Hepatocyte (in vitro differentiated cells): Measurements from ENCODE around the gene EIF3A.

Source experiments
- EZH2 ChIP-seq: fragments of 200-600 bp; sonication (generic); IDR thresholded peaks from 2 replicates; pipeline ENCODE4 v1.6.1; 2016; ENCODE audit warnings: antibody characterized with exemption, mild to moderate bottlenecking, borderline replicate concordance
- EZH2phosphoT487 ChIP-seq: fragments of 200-600 bp; sonication (generic); IDR thresholded peaks from one replicate; pipeline ENCODE4 v1.6.1; 2018; ENCODE audit warnings: antibody characterized with exemption, mild to moderate bottlenecking, low read depth, moderate library complexity; ENCODE audit not compliant: unreplicated experiment, severe bottlenecking
- TF ChIP-seq, protein P1 (sequence below): fragments of 200-600 bp; sonication (generic); IDR thresholded peaks from 2 replicates; pipeline ENCODE4 v1.5.1; 2016; ENCODE audit warnings: antibody characterized with exemption, mild to moderate bottlenecking; ENCODE audit not compliant: poor library complexity

DNA sequence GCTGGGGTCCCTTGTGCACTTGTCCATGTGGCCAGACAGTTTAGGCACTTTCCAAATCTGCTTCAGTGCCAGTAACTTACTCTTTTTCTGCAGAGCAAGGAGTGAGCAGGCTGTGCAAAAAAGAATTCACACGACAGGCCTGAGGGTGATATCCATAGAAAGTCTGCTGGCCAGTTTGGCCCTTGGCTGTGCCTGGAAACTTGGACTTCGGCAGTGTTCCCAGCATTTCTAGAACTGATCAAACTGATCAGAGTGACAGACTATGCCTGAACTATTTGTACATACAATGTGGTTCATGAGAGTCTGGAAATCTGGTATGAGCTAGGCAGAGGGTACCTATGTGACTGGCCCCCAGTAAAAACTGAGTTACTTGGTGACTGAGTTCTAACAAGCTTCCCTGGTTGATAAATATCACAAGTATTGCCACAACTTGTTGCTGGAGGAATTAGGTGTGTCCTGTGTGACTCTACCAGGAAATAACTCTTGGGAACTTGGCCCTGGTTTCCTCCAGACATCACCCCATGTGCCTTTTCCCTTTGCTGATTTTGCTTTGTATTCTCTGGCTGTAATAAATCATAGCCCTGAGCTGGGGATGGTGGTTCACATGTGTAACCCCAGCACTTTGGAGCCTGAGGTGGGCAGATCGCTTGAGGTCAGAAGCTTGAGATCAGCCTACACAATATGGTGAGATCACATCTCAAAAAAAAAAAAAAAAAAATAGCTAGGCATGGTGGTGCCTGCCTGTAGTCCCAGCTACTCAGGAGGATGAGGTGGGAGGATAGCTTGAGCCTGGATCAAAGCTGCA is 20.0 kb upstream of the EIF3A start:
- TF ChIP-seq EZH2phosphoT487 (no peak), EZH2 (no peak)
- TF ChIP-seq, protein P1, sequence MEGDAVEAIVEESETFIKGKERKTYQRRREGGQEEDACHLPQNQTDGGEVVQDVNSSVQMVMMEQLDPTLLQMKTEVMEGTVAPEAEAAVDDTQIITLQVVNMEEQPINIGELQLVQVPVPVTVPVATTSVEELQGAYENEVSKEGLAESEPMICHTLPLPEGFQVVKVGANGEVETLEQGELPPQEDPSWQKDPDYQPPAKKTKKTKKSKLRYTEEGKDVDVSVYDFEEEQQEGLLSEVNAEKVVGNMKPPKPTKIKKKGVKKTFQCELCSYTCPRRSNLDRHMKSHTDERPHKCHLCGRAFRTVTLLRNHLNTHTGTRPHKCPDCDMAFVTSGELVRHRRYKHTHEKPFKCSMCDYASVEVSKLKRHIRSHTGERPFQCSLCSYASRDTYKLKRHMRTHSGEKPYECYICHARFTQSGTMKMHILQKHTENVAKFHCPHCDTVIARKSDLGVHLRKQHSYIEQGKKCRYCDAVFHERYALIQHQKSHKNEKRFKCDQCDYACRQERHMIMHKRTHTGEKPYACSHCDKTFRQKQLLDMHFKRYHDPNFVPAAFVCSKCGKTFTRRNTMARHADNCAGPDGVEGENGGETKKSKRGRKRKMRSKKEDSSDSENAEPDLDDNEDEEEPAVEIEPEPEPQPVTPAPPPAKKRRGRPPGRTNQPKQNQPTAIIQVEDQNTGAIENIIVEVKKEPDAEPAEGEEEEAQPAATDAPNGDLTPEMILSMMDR = no peak
